ENCODE measurements around the gene ZNF418. TPM values are rescaled to one million over a fixed set of nuclear protein-coding genes. Genes with fewer than 3 reads are reported as not detected.
"Not testable (repeated sequence)": the region's sequence is repeated elsewhere in the genome, so short reads cannot be mapped to it uniquely, and the experiment has no call there.

Gene ZNF418
- total RNA-seq, 1 experiment from 2014 or later = not detected

DNA sequence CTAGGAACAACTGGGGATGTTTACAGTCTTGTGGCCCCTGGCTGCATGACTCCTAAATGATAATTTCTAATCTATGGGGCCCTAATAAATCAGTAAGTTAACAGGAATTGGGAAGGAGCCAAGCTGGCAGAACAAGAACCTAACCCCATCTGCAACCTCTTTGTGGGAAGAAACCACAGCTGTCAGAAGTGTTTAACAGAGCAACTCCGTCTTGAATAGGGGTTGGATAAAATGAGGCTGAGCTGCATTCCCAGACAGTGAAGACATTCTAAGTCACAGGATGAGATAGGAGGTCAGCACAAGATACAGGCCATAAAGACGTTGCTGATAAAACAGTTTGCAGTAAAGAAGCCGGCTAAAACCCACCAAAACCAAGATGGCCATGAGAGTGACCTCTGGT lies 44.5 kb downstream of the ZNF418 start:
- DNase-seq (ENCODE audit: extremely low read depth, low read depth) = not testable (repeated sequence)

DNA sequence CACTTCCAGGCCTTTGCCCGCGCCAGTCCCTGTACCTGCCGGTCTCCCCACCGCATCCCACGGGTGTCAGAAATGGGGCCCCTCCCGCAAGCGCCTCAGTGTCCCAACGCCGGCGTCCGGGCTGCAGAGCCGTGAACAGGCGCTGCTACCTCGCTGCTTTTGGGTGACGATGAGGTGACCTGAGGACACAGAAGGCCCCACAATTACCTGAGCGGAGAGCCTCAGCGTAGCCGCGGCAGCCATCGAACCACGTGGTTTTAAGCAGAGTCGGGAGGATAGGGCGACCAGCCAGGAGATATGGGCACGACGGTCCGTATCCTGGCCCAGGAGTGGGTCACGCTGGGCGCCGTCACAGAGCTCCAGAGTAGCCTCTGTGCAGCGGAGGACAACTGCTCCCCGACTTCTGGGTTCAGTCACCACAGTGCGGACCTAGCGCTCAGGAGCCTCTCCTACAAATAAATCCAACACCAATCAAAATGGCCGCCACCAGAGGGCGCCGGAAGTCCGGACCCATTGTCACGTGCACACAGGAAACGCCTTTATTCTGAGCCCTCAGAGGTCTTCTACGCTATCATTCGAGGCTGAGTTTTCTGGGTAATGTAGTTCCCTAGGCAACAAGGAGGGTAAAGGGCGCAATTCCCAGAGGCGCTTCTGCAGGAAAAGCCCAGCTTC lies 46.5 kb downstream of the ZNF418 start, which contains the start of gene ZNF814:
Gene ZNF814, minus strand, starts transcription at position 478 of the 672 bp plus-strand sequence. Its CDS starts 235 bp downstream, at position 243.
- no peak for DNase-seq (ENCODE audit: extremely low read depth, low read depth)

- DNase-seq (ENCODE audit: extremely low read depth, low read depth) = no peak
These were observed 47.1 kb downstream of the ZNF418 start for GRCh38 chr19:57888107-57888559.

- DNase-seq (ENCODE audit: extremely low read depth, low read depth) = no peak
These were observed 47.8 kb downstream of the ZNF418 start for GRCh38 chr19:57887195-57887941.

DNA sequence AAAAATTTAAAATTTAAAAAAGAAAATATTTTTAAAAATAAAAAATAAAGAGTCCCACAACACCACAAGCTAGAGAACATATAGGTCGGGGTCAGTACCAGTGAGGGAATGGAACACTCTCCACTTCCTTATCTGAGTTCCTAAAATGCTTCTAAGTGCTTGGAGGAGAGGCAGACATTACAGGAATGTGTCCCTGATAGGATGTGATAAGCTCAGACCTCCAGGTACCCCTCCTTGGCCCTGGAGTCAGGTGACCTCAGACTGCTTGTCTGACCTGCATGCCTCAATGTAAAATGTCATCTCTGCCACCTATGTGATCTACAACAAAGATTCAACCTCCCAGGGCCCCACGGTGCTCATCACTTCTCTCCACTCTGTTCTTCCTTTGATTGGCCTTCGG lies 49.2 kb downstream of the ZNF418 start:
- no peak for DNase-seq (ENCODE audit: extremely low read depth, low read depth)

DNA sequence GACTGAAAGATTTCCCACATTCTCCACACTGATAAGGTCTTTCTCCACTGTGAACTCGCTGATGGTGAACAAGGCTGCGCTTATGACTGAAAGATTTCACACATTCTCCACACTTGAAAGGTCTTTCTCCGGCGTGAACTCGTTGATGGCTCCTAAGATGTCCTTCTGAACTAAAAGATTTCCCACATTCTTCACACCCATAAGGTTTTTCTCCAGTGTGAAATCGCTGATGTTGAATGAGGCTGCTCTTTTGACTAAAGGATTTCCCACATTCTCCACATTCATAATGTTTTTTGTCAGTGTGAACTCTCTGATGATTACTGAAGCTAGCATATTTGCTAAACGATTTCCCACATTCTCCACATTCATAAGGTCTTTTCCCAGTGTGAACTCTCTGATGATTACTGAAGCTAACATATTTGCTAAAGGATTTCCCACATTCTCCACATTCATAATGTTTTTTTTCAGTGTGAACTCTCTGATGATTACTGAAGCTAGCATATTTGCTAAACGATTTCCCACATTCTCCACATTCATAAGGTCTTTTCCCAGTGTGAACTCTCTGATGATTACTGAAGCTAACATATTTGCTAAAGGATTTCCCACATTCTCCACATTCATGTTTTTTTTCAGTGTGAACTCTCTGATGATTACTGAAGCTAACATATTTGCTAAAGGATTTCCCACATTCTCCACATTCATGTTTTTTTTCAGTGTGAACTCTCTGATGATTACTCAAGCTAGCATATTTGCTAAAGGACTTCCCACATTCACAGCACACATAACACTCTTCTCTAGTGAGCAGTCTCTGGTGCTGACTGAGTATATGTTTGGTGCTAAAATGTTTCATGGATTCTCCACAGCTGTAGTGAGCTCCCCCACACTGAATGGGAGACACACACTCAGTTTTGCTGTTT lies 61.1 kb downstream of the ZNF418 start:
- DNase-seq (ENCODE audit: extremely low read depth, low read depth) = not testable (repeated sequence)

GRCh38 chr19:57872450-57872849 lies 62.8 kb downstream of the ZNF418 start:
- DNase-seq (ENCODE audit: extremely low read depth, low read depth) = no peak

Other genes with a start within 250 kb of the ZNF418 start
- gene ZNF154, start 226.2 kb downstream of the ZNF418 start, total RNA-seq (2014; rRNA removed; shearing (Covaris generic)) = not detected in 2 replicates
- not detected in 2 replicates for gene ZNF671, start 207.8 kb downstream of the ZNF418 start, total RNA-seq (2014; rRNA removed; shearing (Covaris generic))
- gene ZNF776, start 188.6 kb downstream of the ZNF418 start, total RNA-seq (2014; rRNA removed; shearing (Covaris generic)) = 6.5 and 8.8 TPM in 2 replicates
- gene ZNF586, start 165.7 kb downstream of the ZNF418 start, total RNA-seq (2014; rRNA removed; shearing (Covaris generic)) = 11.1 and 12.4 TPM in 2 replicates
- gene ZNF552, start 120.5 kb downstream of the ZNF418 start, total RNA-seq (2014; rRNA removed; shearing (Covaris generic)) = 3.1 and 4.9 TPM in 2 replicates
- gene ZNF587B, start 105.1 kb downstream of the ZNF418 start, total RNA-seq (2014; rRNA removed; shearing (Covaris generic)) = 7.6 and 12.5 TPM in 2 replicates
- gene ZNF587, start 85.5 kb downstream of the ZNF418 start, total RNA-seq (2014; rRNA removed; shearing (Covaris generic)) = 11.5 and 13.9 TPM in 2 replicates
- gene ZNF814, start 46.4 kb downstream of the ZNF418 start, total RNA-seq (2014; rRNA removed; shearing (Covaris generic)) = 2.1 and 2.5 TPM in 2 replicates
- gene ZNF417, start 18.8 kb downstream of the ZNF418 start, total RNA-seq (2014; rRNA removed; shearing (Covaris generic)) = 5.2 and 5.4 TPM in 2 replicates
- gene ZNF256, start 12.3 kb upstream of the ZNF418 start, total RNA-seq (2014; rRNA removed; shearing (Covaris generic)) = not detected in 2 replicates
- not detected in 2 replicates for gene C19orf18, start 39.1 kb upstream of the ZNF418 start, total RNA-seq (2014; rRNA removed; shearing (Covaris generic))
- 2.9 TPM in 2 replicates for gene ZNF606, start 67.4 kb upstream of the ZNF418 start, total RNA-seq (2014; rRNA removed; shearing (Covaris generic))
- not detected in 2 replicates for gene ZSCAN1, start 98.6 kb upstream of the ZNF418 start, total RNA-seq (2014; rRNA removed; shearing (Covaris generic))
- 0.52 and 0.87 TPM in 2 replicates for gene ZNF135, start 123.9 kb upstream of the ZNF418 start, total RNA-seq (2014; rRNA removed; shearing (Covaris generic))
- 20.1 and 20.7 TPM in 2 replicates for gene ZSCAN18, start 162.8 kb upstream of the ZNF418 start, total RNA-seq (2014; rRNA removed; shearing (Covaris generic))
- 10.9 and 11.3 TPM in 2 replicates for gene ZNF329, start 215.4 kb upstream of the ZNF418 start, total RNA-seq (2014; rRNA removed; shearing (Covaris generic))
- 22.4 and 26.2 TPM in 2 replicates for gene ZNF274, start 247.7 kb upstream of the ZNF418 start, total RNA-seq (2014; rRNA removed; shearing (Covaris generic))